Activated CD4-positive, alpha-beta T cell treated with anti-CD3 and anti-CD28 coated beads, Interleukin-2, Interleukin-6, amounts not matched to agents 100 ng/mL and 50 ng/mL, durations not matched to agents 16 hours and 8 hours (primary cell): ENCODE measurements around the gene LRRC75A.
"Not testable (repeated sequence)": the region's sequence is repeated elsewhere in the genome, so short reads cannot be mapped to it uniquely, and the experiment has no call there.

Experiments
- DNase-seq: peaks from one replicate; pipeline ENCODE4 v3.0.0-alpha.2; 2020

The LRRC75A gene

GRCh38 chr17:16395887-16396286 lies 96.1 kb downstream of the LRRC75A start:
- not testable (repeated sequence) for DNase-seq

- DNase-seq = not testable (repeated sequence)
These were observed 99.5 kb downstream of the LRRC75A start for GRCh38 chr17:16392491-16392890.
